ENCODE data around the gene GNPAT. TPM values are rescaled to one million over a fixed set of nuclear protein-coding genes. Genes with fewer than 3 reads are reported as not detected.

Gene GNPAT
- total RNA-seq, 1 donor from 2014 or later = 36.3 TPM

DNA sequence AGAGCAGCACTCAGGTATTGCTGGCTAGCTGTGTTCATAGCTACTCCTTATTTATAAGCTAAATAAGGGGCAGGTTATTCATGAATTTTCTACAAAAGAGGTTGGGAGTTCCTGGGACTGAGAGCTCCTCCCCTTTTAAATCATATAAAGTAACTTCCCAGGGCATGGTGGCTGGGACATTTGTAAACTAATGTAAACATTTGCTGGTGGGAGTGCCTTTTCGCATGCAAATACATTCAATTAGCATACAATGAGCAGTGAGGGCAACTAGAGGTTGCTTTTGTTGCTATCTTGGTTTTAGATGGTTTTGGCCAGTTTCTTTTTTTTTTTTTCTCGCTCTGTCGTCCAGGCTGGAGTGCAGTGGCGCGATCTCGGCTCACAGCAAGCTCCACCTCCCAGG lies 43.4 kb downstream of the GNPAT start:
- TF ChIP-seq CTCF (IDR thresholded peaks at IDR 0.05; ENCODE audit: unreplicated experiment) = no peak
- no peaks in the 10 kb centered on the region for H3K4me1 Mint-ChIP-seq
- H3K27ac Mint-ChIP-seq = no peak overlapping the region
- H3K36me3 Mint-ChIP-seq = no peaks in the 10 kb centered on the region
- no peak for DNase-seq (ENCODE audit: low spot score in 2 of 2, unreplicated experiment in 2 of 2)
- H3K27me3 Mint-ChIP-seq (ENCODE audit: low read depth) = no peaks in the 10 kb centered on the region
- no peaks in the 10 kb centered on the region for H3K9me3 Mint-ChIP-seq
- H3K4me3 Mint-ChIP-seq = no peak overlapping the region

GRCh38 chr1:231286603-231287002 lies 45.6 kb downstream of the GNPAT start:
- DNase-seq (ENCODE audit: low spot score in 2 of 2, unreplicated experiment in 2 of 2) = no peak
- H3K27ac Mint-ChIP-seq = no peak overlapping the region
- H3K27me3 Mint-ChIP-seq (ENCODE audit: low read depth) = no peaks in the 10 kb centered on the region
- H3K36me3 Mint-ChIP-seq = no peaks in the 10 kb centered on the region
- no peak for TF ChIP-seq CTCF (IDR thresholded peaks at IDR 0.05; ENCODE audit: unreplicated experiment)
- H3K4me1 Mint-ChIP-seq = no peaks in the 10 kb centered on the region
- no peak overlapping the region for H3K4me3 Mint-ChIP-seq
- no peaks in the 10 kb centered on the region for H3K9me3 Mint-ChIP-seq

DNA sequence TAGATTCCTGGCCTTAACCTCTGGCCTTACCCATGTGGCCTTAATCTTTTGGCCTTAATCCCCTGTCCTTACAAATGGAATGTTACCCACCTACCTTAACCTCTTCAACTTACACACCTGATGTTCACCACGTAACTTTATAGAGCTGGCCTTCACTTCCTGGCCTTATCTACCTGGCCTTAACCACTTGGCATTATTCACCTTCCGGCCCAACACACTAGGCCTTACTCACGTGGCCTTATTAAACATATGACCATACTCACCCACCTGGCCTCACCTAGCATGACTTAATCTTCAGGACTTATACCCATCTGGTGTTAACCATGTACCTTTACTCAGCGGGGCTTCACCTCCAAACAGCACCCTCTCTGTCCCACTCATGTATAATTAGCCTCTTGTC lies 54.9 kb downstream of the GNPAT start:
- Mint-ChIP-seq H3K36me3 (no peaks in the 10 kb centered on the region), H3K9me3 (no peaks in the 10 kb centered on the region), H3K4me1 (no peaks in the 10 kb centered on the region), H3K27me3 (ENCODE audit: low read depth) (no peaks in the 10 kb centered on the region), H3K4me3 (no peak overlapping the region), H3K27ac (no peak overlapping the region)
- no peak for TF ChIP-seq CTCF (IDR thresholded peaks at IDR 0.05; ENCODE audit: unreplicated experiment)
- DNase-seq (ENCODE audit: low spot score in 2 of 2, unreplicated experiment in 2 of 2) = no peak

GRCh38 chr1:231301990-231302389 lies 61.0 kb downstream of the GNPAT start:
- H3K36me3 Mint-ChIP-seq = no peaks in the 10 kb centered on the region
- TF ChIP-seq CTCF (IDR thresholded peaks at IDR 0.05; ENCODE audit: unreplicated experiment) = no peak
- H3K9me3 Mint-ChIP-seq = no peaks in the 10 kb centered on the region
- no peak overlapping the region for H3K4me3 Mint-ChIP-seq
- H3K4me1 Mint-ChIP-seq = no peaks in the 10 kb centered on the region
- H3K27ac Mint-ChIP-seq = no peak overlapping the region
- no peak for DNase-seq (ENCODE audit: low spot score in 2 of 2, unreplicated experiment in 2 of 2)
- no peaks in the 10 kb centered on the region for H3K27me3 Mint-ChIP-seq (ENCODE audit: low read depth)

- DNase-seq (ENCODE audit: low spot score in 2 of 2, unreplicated experiment in 2 of 2) = peak in 1 of 2 experiments; percentile 26
- Mint-ChIP-seq H3K4me1 (no peaks in the 10 kb centered on the region), H3K9me3 (no peaks in the 10 kb centered on the region), H3K36me3 (no peaks in the 10 kb centered on the region), H3K27ac (no peak overlapping the region), H3K4me3 (no peak overlapping the region), H3K27me3 (ENCODE audit: low read depth) (peaks cover 3% of the 10 kb centered on the region)
- no peak for TF ChIP-seq CTCF (IDR thresholded peaks at IDR 0.05; ENCODE audit: unreplicated experiment)
These were observed 69.5 kb downstream of the GNPAT start for GRCh38 chr1:231310391-231310934.
